ENCODE data around the gene CMSS1. TPM values are rescaled to one million over a fixed set of nuclear protein-coding genes. Genes with fewer than 3 reads are reported as not detected.

Gene CMSS1
- polyA plus RNA-seq, 1 donor = 20.2 TPM

GRCh38 chr3:100117093-100117492 is 299.4 kb downstream of the CMSS1 start:
- Histone ChIP-seq H3K36me3 (ENCODE audit: control insufficient read depth, insufficient read depth, low read length) (no peaks in the 10 kb centered on the region), H3K27me3 (ENCODE audit: control insufficient read depth, insufficient read depth, low read length) (no peaks in the 10 kb centered on the region), H3K4me3 (ENCODE audit: low read length) (no peak overlapping the region), H3K4me1 (ENCODE audit: control insufficient read depth, insufficient read depth, low read length) (peaks cover 2% of the 10 kb centered on the region), H3K27ac (ENCODE audit: low read length) (no peak overlapping the region), H3K9me3 (ENCODE audit: control insufficient read depth, low read depth, low read length) (peaks cover 2% of the 10 kb centered on the region)
- WGBS (ENCODE audit: insufficient coverage, low lambda C conversion rate) = 100% methylated on average over 1 of the region's 4 CpGs
- no peak for DNase-seq

GRCh38 chr3:100120012-100120411 is 302.4 kb downstream of the CMSS1 start:
- Histone ChIP-seq H3K27ac (ENCODE audit: low read length) (no peak overlapping the region), H3K27me3 (ENCODE audit: control insufficient read depth, insufficient read depth, low read length) (no peaks in the 10 kb centered on the region), H3K9me3 (ENCODE audit: control insufficient read depth, low read depth, low read length) (peaks cover 2% of the 10 kb centered on the region), H3K4me3 (ENCODE audit: low read length) (no peak overlapping the region), H3K4me1 (ENCODE audit: control insufficient read depth, insufficient read depth, low read length) (peaks cover 3% of the 10 kb centered on the region), H3K36me3 (ENCODE audit: control insufficient read depth, insufficient read depth, low read length) (no peaks in the 10 kb centered on the region)
- DNase-seq = no peak
- 80% methylated on average over 1 of the region's 1 CpG for WGBS (ENCODE audit: insufficient coverage, low lambda C conversion rate)

- H3K36me3 ChIP-seq (ENCODE audit: control insufficient read depth, insufficient read depth, low read length) = no peaks in the 10 kb centered on the region
- H3K27me3 ChIP-seq (ENCODE audit: control insufficient read depth, insufficient read depth, low read length) = no peaks in the 10 kb centered on the region
- no peaks in the 10 kb centered on the region for H3K9me3 ChIP-seq (ENCODE audit: control insufficient read depth, low read depth, low read length)
- no CpG with 5 or more reads among the region's 5 CpGs for WGBS (ENCODE audit: insufficient coverage, low lambda C conversion rate)
- no peak for DNase-seq
- H3K4me1 ChIP-seq (ENCODE audit: control insufficient read depth, insufficient read depth, low read length) = peaks cover 3% of the 10 kb centered on the region
- H3K4me3 ChIP-seq (ENCODE audit: low read length) = no peak overlapping the region
- H3K27ac ChIP-seq (ENCODE audit: low read length) = no peak overlapping the region
Observed at GRCh38 chr3:100120693-100121092, 303.0 kb downstream of the CMSS1 start.

DNA sequence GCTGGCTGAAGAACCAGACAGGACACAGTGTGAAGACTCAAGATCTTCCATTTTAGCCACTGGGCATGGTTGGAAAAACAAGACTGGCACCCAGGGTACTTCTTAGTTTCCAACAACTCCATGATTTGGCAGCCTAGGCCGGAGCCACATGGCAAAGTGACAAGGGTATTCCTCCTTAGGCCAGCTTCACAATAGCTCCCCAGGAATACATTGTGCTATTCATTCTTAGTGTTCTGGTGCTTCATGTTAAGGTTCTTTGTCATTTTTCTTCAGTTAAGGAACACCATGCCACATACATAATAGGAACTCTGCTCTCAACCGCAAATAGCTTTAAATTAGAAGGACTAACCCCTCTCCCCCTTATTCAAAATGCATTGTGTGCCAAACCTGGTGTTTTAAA is 304.7 kb downstream of the CMSS1 start:
- Histone ChIP-seq H3K9me3 (ENCODE audit: control insufficient read depth, low read depth, low read length) (no peaks in the 10 kb centered on the region), H3K4me1 (ENCODE audit: control insufficient read depth, insufficient read depth, low read length) (peaks cover 3% of the 10 kb centered on the region), H3K27ac (ENCODE audit: low read length) (no peak overlapping the region), H3K27me3 (ENCODE audit: control insufficient read depth, insufficient read depth, low read length) (no peaks in the 10 kb centered on the region), H3K4me3 (ENCODE audit: low read length) (no peak overlapping the region), H3K36me3 (ENCODE audit: control insufficient read depth, insufficient read depth, low read length) (no peaks in the 10 kb centered on the region)
- no CpG with 5 or more reads among the region's 2 CpGs for WGBS (ENCODE audit: insufficient coverage, low lambda C conversion rate)
- DNase-seq = no peak

DNA sequence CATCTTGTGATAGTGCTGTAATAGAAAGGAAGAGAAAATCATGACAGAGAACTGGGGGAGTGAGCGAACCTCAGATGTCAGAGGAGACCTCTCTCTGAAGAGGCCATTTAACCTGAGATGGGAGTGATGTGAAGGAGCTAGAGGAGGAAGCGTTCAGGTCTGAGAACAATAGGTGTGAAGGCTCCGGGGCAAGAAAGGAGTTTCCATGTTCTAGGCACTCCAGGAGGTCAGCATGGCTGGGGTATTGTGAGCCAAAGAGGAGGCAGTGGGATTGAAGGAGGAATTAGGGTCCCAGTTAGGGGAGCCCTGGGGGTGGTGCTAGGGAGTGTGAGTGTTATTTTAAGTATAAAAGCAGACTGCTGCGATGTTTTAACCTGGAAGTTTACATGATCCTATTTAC is 305.4 kb downstream of the CMSS1 start:
- Histone ChIP-seq H3K27me3 (ENCODE audit: control insufficient read depth, insufficient read depth, low read length) (no peaks in the 10 kb centered on the region), H3K4me3 (ENCODE audit: low read length) (no peak overlapping the region), H3K27ac (ENCODE audit: low read length) (no peak overlapping the region), H3K4me1 (ENCODE audit: control insufficient read depth, insufficient read depth, low read length) (peaks cover 3% of the 10 kb centered on the region), H3K9me3 (ENCODE audit: control insufficient read depth, low read depth, low read length) (no peaks in the 10 kb centered on the region), H3K36me3 (ENCODE audit: control insufficient read depth, insufficient read depth, low read length) (no peaks in the 10 kb centered on the region)
- DNase-seq = no peak
- WGBS (ENCODE audit: insufficient coverage, low lambda C conversion rate) = no CpG with 5 or more reads among the region's 4 CpGs

- Histone ChIP-seq H3K27me3 (ENCODE audit: control insufficient read depth, insufficient read depth, low read length) (no peaks in the 10 kb centered on the region), H3K27ac (ENCODE audit: low read length) (no peak overlapping the region), H3K4me3 (ENCODE audit: low read length) (no peak overlapping the region), H3K4me1 (ENCODE audit: control insufficient read depth, insufficient read depth, low read length) (peaks cover 3% of the 10 kb centered on the region), H3K36me3 (ENCODE audit: control insufficient read depth, insufficient read depth, low read length) (no peaks in the 10 kb centered on the region), H3K9me3 (ENCODE audit: control insufficient read depth, low read depth, low read length) (no peaks in the 10 kb centered on the region)
- no CpG with 5 or more reads among the region's 5 CpGs for WGBS (ENCODE audit: insufficient coverage, low lambda C conversion rate)
- no peak for DNase-seq
Observed at GRCh38 chr3:100124201-100124761, 306.6 kb downstream of the CMSS1 start.

- peaks cover 3% of the 10 kb centered on the region for H3K4me1 ChIP-seq (ENCODE audit: control insufficient read depth, insufficient read depth, low read length)
- WGBS (ENCODE audit: insufficient coverage, low lambda C conversion rate) = 89% methylated on average over 3 of the region's 5 CpGs
- no peaks in the 10 kb centered on the region for H3K36me3 ChIP-seq (ENCODE audit: control insufficient read depth, insufficient read depth, low read length)
- H3K9me3 ChIP-seq (ENCODE audit: control insufficient read depth, low read depth, low read length) = no peaks in the 10 kb centered on the region
- H3K27ac ChIP-seq (ENCODE audit: low read length) = no peak overlapping the region
- no peak for DNase-seq
- no peak overlapping the region for H3K4me3 ChIP-seq (ENCODE audit: low read length)
- no peaks in the 10 kb centered on the region for H3K27me3 ChIP-seq (ENCODE audit: control insufficient read depth, insufficient read depth, low read length)
Observed at GRCh38 chr3:100125161-100125938, 307.7 kb downstream of the CMSS1 start.

GRCh38 chr3:100127792-100128191 is 310.1 kb downstream of the CMSS1 start:
- DNase-seq = no peak
- Histone ChIP-seq H3K4me1 (ENCODE audit: control insufficient read depth, insufficient read depth, low read length) (no peaks in the 10 kb centered on the region), H3K36me3 (ENCODE audit: control insufficient read depth, insufficient read depth, low read length) (no peaks in the 10 kb centered on the region), H3K27ac (ENCODE audit: low read length) (no peak overlapping the region), H3K27me3 (ENCODE audit: control insufficient read depth, insufficient read depth, low read length) (no peaks in the 10 kb centered on the region), H3K9me3 (ENCODE audit: control insufficient read depth, low read depth, low read length) (no peaks in the 10 kb centered on the region), H3K4me3 (ENCODE audit: low read length) (no peak overlapping the region)
- no CpG with 5 or more reads among the region's 2 CpGs for WGBS (ENCODE audit: insufficient coverage, low lambda C conversion rate)

DNA sequence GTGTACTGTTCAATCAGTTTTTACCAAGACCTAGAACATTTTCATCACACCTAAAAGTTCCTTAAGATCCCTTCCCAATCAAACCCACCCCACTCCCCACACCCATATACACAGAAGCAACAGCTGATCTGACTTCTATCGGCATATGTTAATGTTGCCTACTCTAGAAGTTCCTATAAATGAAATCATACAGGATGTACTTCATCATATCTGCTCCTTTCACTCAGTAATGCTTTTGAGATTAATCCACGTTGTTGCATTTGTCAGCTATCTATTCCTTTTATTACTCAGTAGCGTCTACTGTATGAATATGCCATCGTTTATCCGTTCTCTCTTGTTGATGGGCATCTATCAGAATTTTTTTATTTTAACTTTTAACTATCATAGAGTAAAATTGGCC is 310.9 kb downstream of the CMSS1 start:
- no peaks in the 10 kb centered on the region for H3K36me3 ChIP-seq (ENCODE audit: control insufficient read depth, insufficient read depth, low read length)
- no peak overlapping the region for H3K4me3 ChIP-seq (ENCODE audit: low read length)
- H3K27me3 ChIP-seq (ENCODE audit: control insufficient read depth, insufficient read depth, low read length) = no peaks in the 10 kb centered on the region
- no peak overlapping the region for H3K27ac ChIP-seq (ENCODE audit: low read length)
- 97% methylated on average over 5 of the region's 5 CpGs for WGBS (ENCODE audit: insufficient coverage, low lambda C conversion rate)
- no peak for DNase-seq
- H3K4me1 ChIP-seq (ENCODE audit: control insufficient read depth, insufficient read depth, low read length) = no peaks in the 10 kb centered on the region
- H3K9me3 ChIP-seq (ENCODE audit: control insufficient read depth, low read depth, low read length) = no peaks in the 10 kb centered on the region

DNA sequence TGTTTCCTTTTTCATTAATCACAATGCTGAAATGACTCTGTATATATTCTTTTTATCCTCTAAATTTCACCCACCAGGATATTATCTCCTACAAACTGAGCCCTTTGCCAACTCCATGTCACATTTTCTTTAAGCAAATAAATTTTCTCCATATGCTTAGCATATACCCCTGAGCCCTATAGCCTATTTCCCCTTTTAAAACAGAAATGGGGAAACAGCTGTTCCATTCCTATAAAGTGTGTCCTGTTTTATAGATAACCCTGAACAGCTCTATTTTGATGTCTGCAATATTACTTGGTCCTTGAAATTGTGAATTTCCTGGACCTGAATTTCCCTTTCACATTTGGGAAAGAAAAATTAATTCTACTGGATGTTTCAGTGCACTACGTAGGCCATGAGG is 312.3 kb downstream of the CMSS1 start:
- H3K36me3 ChIP-seq (ENCODE audit: control insufficient read depth, insufficient read depth, low read length) = no peaks in the 10 kb centered on the region

GRCh38 chr3:100131241-100131640 is 313.6 kb downstream of the CMSS1 start:
- no peak overlapping the region for H3K27ac ChIP-seq (ENCODE audit: low read length)
- no CpG with 5 or more reads among the region's 6 CpGs for WGBS (ENCODE audit: insufficient coverage, low lambda C conversion rate)

More for the DNA sequence above, 312.3 kb downstream of the CMSS1 start:
- DNase-seq = no peak
- no CpG with 5 or more reads among the region's 1 CpG for WGBS (ENCODE audit: insufficient coverage, low lambda C conversion rate)
- H3K27me3 ChIP-seq (ENCODE audit: control insufficient read depth, insufficient read depth, low read length) = no peaks in the 10 kb centered on the region
- no peaks in the 10 kb centered on the region for H3K4me1 ChIP-seq (ENCODE audit: control insufficient read depth, insufficient read depth, low read length)
- no peak overlapping the region for H3K4me3 ChIP-seq (ENCODE audit: low read length)
- H3K9me3 ChIP-seq (ENCODE audit: control insufficient read depth, low read depth, low read length) = no peaks in the 10 kb centered on the region
- no peak overlapping the region for H3K27ac ChIP-seq (ENCODE audit: low read length)

More at GRCh38 chr3:100131241-100131640, 313.6 kb downstream of the CMSS1 start:
- Histone ChIP-seq H3K4me1 (ENCODE audit: control insufficient read depth, insufficient read depth, low read length) (peaks cover 1% of the 10 kb centered on the region), H3K36me3 (ENCODE audit: control insufficient read depth, insufficient read depth, low read length) (no peaks in the 10 kb centered on the region), H3K4me3 (ENCODE audit: low read length) (no peak overlapping the region), H3K27me3 (ENCODE audit: control insufficient read depth, insufficient read depth, low read length) (no peaks in the 10 kb centered on the region), H3K9me3 (ENCODE audit: control insufficient read depth, low read depth, low read length) (no peaks in the 10 kb centered on the region)
- DNase-seq = no peak
